Measurements from ENCODE around the gene GJB2. TPM values are rescaled to one million over a fixed set of nuclear protein-coding genes. Genes with fewer than 3 reads are reported as not detected.

GJB2 gene
- total RNA-seq, 4 donors from 2014 or later: 0.35 to 0.72 (median 0.36) TPM; not detected in 1

- in situ Hi-C loops (cut with MboI; ENCODE audit: low sequenced_read_pairs in 4 of 4) (no loop called here), intact Hi-C loops (cut with DNase I; ENCODE audit: low total_unique reads) (no loop called here)
- Histone ChIP-seq H3K27me3 (peaks cover 33 to 35% (median 34%) of the 10 kb centered on the region in 3 donors), H3K36me3 (no peaks in the 10 kb centered on the region), H3K4me3 (peak within 1 kb of the TSS in 3 of 4 donors; percentile 15 to 48 (median 35)), H3K27ac (no peak within 1 kb of the TSS), H3K4me1 (no peaks in the 10 kb centered on the region), H3K9me3 (no peaks in the 10 kb centered on the region)
- TF ChIP-seq POLR2A (IDR thresholded peaks at IDR 0.05) (no peak), CTCF (IDR thresholded peaks at IDR 0.05 in 4 of 5, conservative IDR thresholded peaks at IDR 0.05 in 1 of 5) (no peak)
- no peak for ATAC-seq
- no peak for DNase-seq
These were observed 39.3 kb upstream of the GJB2 start, which contains the start of gene GJB6 for GRCh38 chr13:20231839-20232555. TSS of gene GJB6 (minus strand) at chr13:20232319. CDS start at chr13:20223480, 8,839 bp downstream.

- H3K36me3 ChIP-seq: no peaks in the 10 kb centered on the region
- no peak overlapping the region for H3K27ac ChIP-seq
- in situ Hi-C loops (cut with MboI; ENCODE audit: low sequenced_read_pairs in 4 of 4) (no loop called here), intact Hi-C loops (cut with DNase I; ENCODE audit: low total_unique reads) (no loop called here)
- TF ChIP-seq CTCF (IDR thresholded peaks at IDR 0.05 in 4 of 5, conservative IDR thresholded peaks at IDR 0.05 in 1 of 5): no peak
- no peak for TF ChIP-seq POLR2A (IDR thresholded peaks at IDR 0.05)
- H3K27me3 ChIP-seq: peaks cover 33 to 35% (median 34%) of the 10 kb centered on the region in 3 donors
- H3K9me3 ChIP-seq: no peaks in the 10 kb centered on the region
- no peak for DNase-seq
- no peaks in the 10 kb centered on the region for H3K4me1 ChIP-seq
- peak overlapping the region in 2 of 4 donors; percentile 15 to 48 for H3K4me3 ChIP-seq
- ATAC-seq: no peak
These were observed 38.4 kb upstream of the GJB2 start for GRCh38 chr13:20230913-20231838.

- no peak overlapping the region for H3K27ac ChIP-seq
- in situ Hi-C loops (cut with MboI; ENCODE audit: low sequenced_read_pairs in 4 of 4) (no loop called here), intact Hi-C loops (cut with DNase I; ENCODE audit: low total_unique reads) (no loop called here)
- DNase-seq (no peak), ATAC-seq (no peak)
- no peaks in the 10 kb centered on the region for H3K4me1 ChIP-seq
- no peak for TF ChIP-seq CTCF (IDR thresholded peaks at IDR 0.05 in 4 of 5, conservative IDR thresholded peaks at IDR 0.05 in 1 of 5)
- no peak for TF ChIP-seq POLR2A (IDR thresholded peaks at IDR 0.05)
- no peaks in the 10 kb centered on the region for H3K36me3 ChIP-seq
- no peaks in the 10 kb centered on the region for H3K9me3 ChIP-seq
- H3K27me3 ChIP-seq: peaks cover 23 to 27% (median 26%) of the 10 kb centered on the region in 3 donors
- no peak overlapping the region for H3K4me3 ChIP-seq
These were observed 35.0 kb upstream of the GJB2 start for GRCh38 chr13:20227730-20228129.

GRCh38 chr13:20227288-20227687 lies 34.5 kb upstream of the GJB2 start:
- Histone ChIP-seq H3K4me3 (no peak overlapping the region), H3K9me3 (no peaks in the 10 kb centered on the region), H3K27ac (no peak overlapping the region), H3K27me3 (peaks cover 19 to 23% (median 21%) of the 10 kb centered on the region in 3 donors), H3K36me3 (no peaks in the 10 kb centered on the region), H3K4me1 (no peaks in the 10 kb centered on the region)
- ATAC-seq: no peak
- in situ Hi-C loops (cut with MboI; ENCODE audit: low sequenced_read_pairs in 4 of 4): no loop called here
- no peak for TF ChIP-seq CTCF (IDR thresholded peaks at IDR 0.05 in 4 of 5, conservative IDR thresholded peaks at IDR 0.05 in 1 of 5)
- no peak for TF ChIP-seq POLR2A (IDR thresholded peaks at IDR 0.05)
- intact Hi-C loops (cut with DNase I; ENCODE audit: low total_unique reads): no loop called here
- no peak for DNase-seq
